SK-N-SH (cell line): ENCODE results near the gene SPON1. TPM values are rescaled to one million over a fixed set of nuclear protein-coding genes. Genes with fewer than 3 reads are reported as not detected.

ENCODE experiments used
- CTCF ChIA-PET: fragments of 300-600, 350-600 bp; formaldehyde crosslinking; extraction: SDS; loops from one replicate; lab custom pipeline; 2021; lab: Yijun Ruan, JAX
- POLR2A ChIA-PET: fragments of 350-600 bp; sonication (Branson Sonifier 250); formaldehyde crosslinking; extraction: SDS; loops from one replicate; lab custom pipeline; 2020; ENCODE audit warnings: antibody characterized with exemption, inconsistent platforms; lab: Yijun Ruan, JAX
- DNase-seq: peaks from one replicate; pipeline ENCODE4 v3.0.0; 2012
- H2AFZ ChIP-seq: fragments of 200-600 bp; sonication (generic); 2 replicates; pipeline ENCODE4 v1.8.1; 2016; ENCODE audit warnings: antibody characterized with exemption, mild to moderate bottlenecking, low read depth
- H3F3A ChIP-seq: fragments of 200-600 bp; sonication (generic); replicated peaks from 2 replicates; pipeline ENCODE3; 2016; ENCODE audit warnings: antibody characterized with exemption, mild to moderate bottlenecking; ENCODE audit not compliant: insufficient read depth
- H3K27ac ChIP-seq, 2 experiments: fragments of 200-500 bp in 1 of 2; fragments of 200-600 bp in 1 of 2; sonication (Bioruptor generic) in 1 of 2; sonication (generic), shearing (Covaris generic) in 1 of 2; 2 replicates each; pipeline versions ENCODE4 v1.5.1 to v1.6.1; 2014 to 2016; ENCODE audit warnings: low read depth in 2 of 2, inconsistent platforms in 1 of 2, low read length in 1 of 2, mild to moderate bottlenecking in 1 of 2, mixed read lengths in 1 of 2
- H3K27me3 ChIP-seq: fragments of 200-600 bp; sonication (generic), shearing (Covaris generic); 2 replicates; pipeline ENCODE4 v1.6.1; 2016; ENCODE audit warnings: mixed run types; ENCODE audit not compliant: insufficient read depth
- H3K36me3 ChIP-seq, 2 experiments: fragments of 200-500 bp in 1 of 2; fragments of 200-600 bp in 1 of 2; sonication (Bioruptor generic) in 1 of 2; sonication (generic) in 1 of 2; replicated peaks in 1 of 2; 2 replicates each; pipeline versions ENCODE3 to v1.5.1; 2014 to 2016; ENCODE audit warnings: low read length in 1 of 2, mild to moderate bottlenecking in 1 of 2; ENCODE audit not compliant: insufficient read depth in 2 of 2, control insufficient read depth in 1 of 2
- H3K4me1 ChIP-seq, 2 experiments: fragments of 200-500 bp in 1 of 2; fragments of 200-600 bp in 1 of 2; sonication (Bioruptor generic) in 1 of 2; sonication (generic), shearing (Covaris generic) in 1 of 2; 2 replicates each; pipeline versions ENCODE4 v1.5.1 to v1.6.1; 2014 to 2016; ENCODE audit warnings: low read depth in 1 of 2, low read length in 1 of 2, mixed run types in 1 of 2; ENCODE audit not compliant: insufficient read depth in 2 of 2, control insufficient read depth in 1 of 2
- H3K4me2 ChIP-seq: fragments of 200-600 bp; sonication (generic), shearing (Covaris generic); 2 replicates; pipeline ENCODE4 v1.6.1; 2017; ENCODE audit warnings: mixed run types
- H3K4me3 ChIP-seq, 2 experiments: fragments of 200-500 bp in 1 of 2; fragments of 200-600 bp in 1 of 2; sonication (Bioruptor generic) in 1 of 2; sonication (generic), shearing (Covaris generic) in 1 of 2; 2 replicates each; pipeline versions ENCODE4 v1.5.1 to v1.8.1; 2014 to 2016; ENCODE audit warnings: low read depth in 2 of 2, inconsistent platforms in 1 of 2, low read length in 1 of 2, mild to moderate bottlenecking in 1 of 2, mixed read lengths in 1 of 2, moderate library complexity in 1 of 2
- H3K79me2 ChIP-seq: fragments of 200-600 bp; sonication (generic); 2 replicates; pipeline ENCODE4 v1.8.1; 2017; ENCODE audit warnings: mild to moderate bottlenecking; ENCODE audit not compliant: insufficient read depth
- H3K9ac ChIP-seq: fragments of 200-600 bp; sonication (generic); 2 replicates; pipeline ENCODE4 v1.6.1; 2017; ENCODE audit warnings: mixed run types
- H3K9me2 ChIP-seq: fragments of 200-600 bp; sonication (generic); 2 replicates; pipeline ENCODE4 v1.6.1; 2017; ENCODE audit warnings: mixed run types
- H3K9me3 ChIP-seq: fragments of 200-600 bp; sonication (generic); 2 replicates; pipeline ENCODE4 v1.6.1; 2017; ENCODE audit warnings: mixed run types, mild to moderate bottlenecking, moderate library complexity
- H4K20me1 ChIP-seq: fragments of 200-600 bp; sonication (generic); 2 replicates; pipeline ENCODE4 v1.6.1; 2017; ENCODE audit warnings: mild to moderate bottlenecking, mixed run types; ENCODE audit not compliant: insufficient read depth
- EP300 ChIP-seq, 2 experiments: IDR thresholded peaks; 2 replicates each; pipeline versions ENCODE4 v1.4.0 to v1.6.1; 2012; ENCODE audit warnings: borderline replicate concordance in 1 of 2, low read depth in 1 of 2, low read length in 1 of 2
- FOSL2 ChIP-seq: IDR thresholded peaks from 2 replicates; pipeline ENCODE4 v1.4.0; 2012; ENCODE audit warnings: low read depth, mild to moderate bottlenecking, moderate library complexity, borderline replicate concordance
- FOXJ3 ChIP-seq: sonication (generic); formaldehyde crosslinking; IDR thresholded peaks from 2 replicates; pipeline ENCODE4 v1.5.1; 2020; ENCODE audit warnings: mild to moderate bottlenecking, missing genetic modification reagents
- GATA2 ChIP-seq: sonication (generic); formaldehyde crosslinking; IDR thresholded peaks from 2 replicates; pipeline ENCODE4 v1.5.0; 2020; ENCODE audit warnings: mild to moderate bottlenecking, missing genetic modification reagents
- JUND ChIP-seq: IDR thresholded peaks from 2 replicates; pipeline ENCODE4 v1.4.0; 2012
- MEF2A ChIP-seq: IDR thresholded peaks from 2 replicates; pipeline ENCODE4 v1.4.0; 2012; ENCODE audit warnings: low read depth, borderline replicate concordance
- NFIC ChIP-seq: IDR thresholded peaks from 2 replicates; pipeline ENCODE4 v1.4.0; 2012; ENCODE audit warnings: borderline replicate concordance
- POLR2AphosphoS5 ChIP-seq: IDR thresholded peaks from 2 replicates; pipeline ENCODE4 v1.6.1; 2012; ENCODE audit warnings: low read depth, low read length
- RAD21 ChIP-seq: IDR thresholded peaks from 2 replicates; pipeline ENCODE4 v1.6.1; 2012; ENCODE audit warnings: mild to moderate bottlenecking, low read length
- RCOR1 ChIP-seq: fragments of 150-350 bp; IDR thresholded peaks from 2 replicates; pipeline ENCODE4 v1.6.1; 2017; ENCODE audit warnings: antibody characterized with exemption, low read length
- RFX5 ChIP-seq: IDR thresholded peaks from 2 replicates; pipeline ENCODE4 v1.6.1; 2012; ENCODE audit warnings: mild to moderate bottlenecking, improper control_type of control experiment, low read length
- SIN3A ChIP-seq: IDR thresholded peaks from 2 replicates; pipeline ENCODE4 v1.6.1; 2012; ENCODE audit warnings: low read depth, mild to moderate bottlenecking, low read length, moderate library complexity, borderline replicate concordance
- SMC3 ChIP-seq: IDR thresholded peaks from 2 replicates; pipeline ENCODE4 v1.6.1; 2012; ENCODE audit warnings: low read depth, low read length, improper control_type of control experiment
- TCF12 ChIP-seq: IDR thresholded peaks from 2 replicates; pipeline ENCODE4 v1.4.0; 2012
- TEAD4 ChIP-seq: IDR thresholded peaks from 2 replicates; pipeline ENCODE4 v1.4.0; 2012; ENCODE audit warnings: mild to moderate bottlenecking, borderline replicate concordance; ENCODE audit not compliant: insufficient read depth
- YY1 ChIP-seq: IDR thresholded peaks from 2 replicates; pipeline ENCODE4 v1.4.0; 2012; ENCODE audit warnings: low read depth, mild to moderate bottlenecking
- WGBS: methylation state at CpG from one replicate; pipeline ENCODE4 v1.1.6; 2017; ENCODE audit warnings: low lambda C conversion rate; 5-methylcytosine and 5-hydroxymethylcytosine counted together
- polyA plus RNA-seq, 3 experiments: library from polyadenylated mRNA; depleted of rRNA; stranded (reverse); fragments of >200 nt; gene quantifications; 2 replicates each; pipeline ENCODE4 v1.2.3, GENCODE V29; 2012
- TF ChIP-seq, protein P1 (sequence below): fragments of 200-600 bp; sonication (generic); IDR thresholded peaks from 2 replicates; pipeline ENCODE4 v1.6.1; 2017; ENCODE audit warnings: antibody characterized with exemption, mild to moderate bottlenecking, moderate library complexity
- TF ChIP-seq, protein P2 (sequence below): IDR thresholded peaks from 2 replicates; pipeline ENCODE4 v1.4.0; 2012; ENCODE audit warnings: low read depth, borderline replicate concordance
- TF ChIP-seq, protein P3 (sequence below): fragments of 150-350 bp; IDR thresholded peaks from 2 replicates; pipeline ENCODE4 v1.6.1; 2017; ENCODE audit warnings: antibody characterized with exemption, low read length, low read depth, borderline replicate concordance
- TF ChIP-seq, protein P4 (sequence below): fragments of 150-350 bp; IDR thresholded peaks from 2 replicates; pipeline ENCODE4 v1.6.1; 2016; ENCODE audit warnings: mild to moderate bottlenecking, low read depth, low read length

The SPON1 gene
- polyA plus RNA-seq, 1 of the 3 experiments (the other 2 are of a cell fraction): not detected

DNA sequence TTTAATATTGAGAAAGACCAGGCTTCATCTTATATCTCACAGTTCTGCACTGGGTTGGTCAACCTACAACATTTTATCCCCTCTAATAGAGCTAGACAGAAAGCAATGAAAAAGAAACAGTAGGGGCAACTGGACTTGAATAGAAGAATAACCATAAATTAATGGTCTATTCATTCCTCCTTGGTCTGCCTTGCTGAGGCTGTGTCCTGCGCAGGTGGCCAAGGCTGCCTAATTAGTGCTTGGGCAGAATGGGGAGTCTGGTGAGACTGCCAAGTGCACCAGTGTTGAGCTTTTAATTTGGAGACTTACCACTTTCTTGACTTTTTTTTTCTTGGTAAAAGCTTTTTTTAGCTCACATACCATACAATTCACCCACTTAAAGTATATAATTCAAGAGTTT lies 35.0 kb upstream of the SPON1 start:
- TF ChIP-seq TEAD4: no peak
- TF ChIP-seq RCOR1: no peak
- TF ChIP-seq RAD21: no peak
- TF ChIP-seq, protein P1, sequence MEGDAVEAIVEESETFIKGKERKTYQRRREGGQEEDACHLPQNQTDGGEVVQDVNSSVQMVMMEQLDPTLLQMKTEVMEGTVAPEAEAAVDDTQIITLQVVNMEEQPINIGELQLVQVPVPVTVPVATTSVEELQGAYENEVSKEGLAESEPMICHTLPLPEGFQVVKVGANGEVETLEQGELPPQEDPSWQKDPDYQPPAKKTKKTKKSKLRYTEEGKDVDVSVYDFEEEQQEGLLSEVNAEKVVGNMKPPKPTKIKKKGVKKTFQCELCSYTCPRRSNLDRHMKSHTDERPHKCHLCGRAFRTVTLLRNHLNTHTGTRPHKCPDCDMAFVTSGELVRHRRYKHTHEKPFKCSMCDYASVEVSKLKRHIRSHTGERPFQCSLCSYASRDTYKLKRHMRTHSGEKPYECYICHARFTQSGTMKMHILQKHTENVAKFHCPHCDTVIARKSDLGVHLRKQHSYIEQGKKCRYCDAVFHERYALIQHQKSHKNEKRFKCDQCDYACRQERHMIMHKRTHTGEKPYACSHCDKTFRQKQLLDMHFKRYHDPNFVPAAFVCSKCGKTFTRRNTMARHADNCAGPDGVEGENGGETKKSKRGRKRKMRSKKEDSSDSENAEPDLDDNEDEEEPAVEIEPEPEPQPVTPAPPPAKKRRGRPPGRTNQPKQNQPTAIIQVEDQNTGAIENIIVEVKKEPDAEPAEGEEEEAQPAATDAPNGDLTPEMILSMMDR: no peak
- TF ChIP-seq, protein P2, sequence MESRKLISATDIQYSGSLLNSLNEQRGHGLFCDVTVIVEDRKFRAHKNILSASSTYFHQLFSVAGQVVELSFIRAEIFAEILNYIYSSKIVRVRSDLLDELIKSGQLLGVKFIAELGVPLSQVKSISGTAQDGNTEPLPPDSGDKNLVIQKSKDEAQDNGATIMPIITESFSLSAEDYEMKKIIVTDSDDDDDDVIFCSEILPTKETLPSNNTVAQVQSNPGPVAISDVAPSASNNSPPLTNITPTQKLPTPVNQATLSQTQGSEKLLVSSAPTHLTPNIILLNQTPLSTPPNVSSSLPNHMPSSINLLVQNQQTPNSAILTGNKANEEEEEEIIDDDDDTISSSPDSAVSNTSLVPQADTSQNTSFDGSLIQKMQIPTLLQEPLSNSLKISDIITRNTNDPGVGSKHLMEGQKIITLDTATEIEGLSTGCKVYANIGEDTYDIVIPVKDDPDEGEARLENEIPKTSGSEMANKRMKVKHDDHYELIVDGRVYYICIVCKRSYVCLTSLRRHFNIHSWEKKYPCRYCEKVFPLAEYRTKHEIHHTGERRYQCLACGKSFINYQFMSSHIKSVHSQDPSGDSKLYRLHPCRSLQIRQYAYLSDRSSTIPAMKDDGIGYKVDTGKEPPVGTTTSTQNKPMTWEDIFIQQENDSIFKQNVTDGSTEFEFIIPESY: no peak
- no peak for TF ChIP-seq JUND
- TF ChIP-seq YY1: no peak
- TF ChIP-seq FOSL2: no peak
- no peak for TF ChIP-seq POLR2AphosphoS5
- TF ChIP-seq RFX5: no peak
- no peak for TF ChIP-seq NFIC
- TF ChIP-seq FOXJ3 (CRISPR knock-in tag): no peak
- no peak for TF ChIP-seq SIN3A
- no peak for TF ChIP-seq MEF2A
- TF ChIP-seq, protein P3, sequence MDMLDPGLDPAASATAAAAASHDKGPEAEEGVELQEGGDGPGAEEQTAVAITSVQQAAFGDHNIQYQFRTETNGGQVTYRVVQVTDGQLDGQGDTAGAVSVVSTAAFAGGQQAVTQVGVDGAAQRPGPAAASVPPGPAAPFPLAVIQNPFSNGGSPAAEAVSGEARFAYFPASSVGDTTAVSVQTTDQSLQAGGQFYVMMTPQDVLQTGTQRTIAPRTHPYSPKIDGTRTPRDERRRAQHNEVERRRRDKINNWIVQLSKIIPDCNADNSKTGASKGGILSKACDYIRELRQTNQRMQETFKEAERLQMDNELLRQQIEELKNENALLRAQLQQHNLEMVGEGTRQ: no peak
- TF ChIP-seq SMC3: no peak
- TF ChIP-seq GATA2 (CRISPR knock-in tag): no peak
- TF ChIP-seq, protein P4, sequence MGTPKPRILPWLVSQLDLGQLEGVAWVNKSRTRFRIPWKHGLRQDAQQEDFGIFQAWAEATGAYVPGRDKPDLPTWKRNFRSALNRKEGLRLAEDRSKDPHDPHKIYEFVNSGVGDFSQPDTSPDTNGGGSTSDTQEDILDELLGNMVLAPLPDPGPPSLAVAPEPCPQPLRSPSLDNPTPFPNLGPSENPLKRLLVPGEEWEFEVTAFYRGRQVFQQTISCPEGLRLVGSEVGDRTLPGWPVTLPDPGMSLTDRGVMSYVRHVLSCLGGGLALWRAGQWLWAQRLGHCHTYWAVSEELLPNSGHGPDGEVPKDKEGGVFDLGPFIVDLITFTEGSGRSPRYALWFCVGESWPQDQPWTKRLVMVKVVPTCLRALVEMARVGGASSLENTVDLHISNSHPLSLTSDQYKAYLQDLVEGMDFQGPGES: no peak
- no peak for TF ChIP-seq EP300 (IDR thresholded peaks at IDR 0.05; ENCODE audit: borderline replicate concordance in 1 of 2, low read depth in 1 of 2, low read length in 1 of 2)
- TF ChIP-seq TCF12: no peak
- no peaks in the 10 kb centered on the region for H3K36me3 ChIP-seq
- no peak overlapping the region for H3K4me3 ChIP-seq
- 80% methylated on average over 1 of the region's 1 CpG for WGBS
- H3K79me2 ChIP-seq: no peaks in the 10 kb centered on the region
- no peaks in the 10 kb centered on the region for H3K4me1 ChIP-seq
- H2AFZ ChIP-seq: no peak overlapping the region
- no peak overlapping the region for H3K9ac ChIP-seq
- ChIA-PET CTCF (interaction anchor here (1.5 kb wide), 1 partner anchor 155 kb away, joined by 7 read pairs; no protein-coding TSS in a partner anchor), POLR2A (no interaction called here)
- H3K4me2 ChIP-seq: no peak overlapping the region
- H3K27me3 ChIP-seq: no peaks in the 10 kb centered on the region
- H4K20me1 ChIP-seq: no peaks in the 10 kb centered on the region
- no peak for DNase-seq
- H3K9me3 ChIP-seq: no peaks in the 10 kb centered on the region
- H3K27ac ChIP-seq: no peak overlapping the region
- no peaks in the 10 kb centered on the region for H3K9me2 ChIP-seq
- no peaks in the 10 kb centered on the region for H3F3A ChIP-seq
